Liver (tissue), 9 donors: Measurements from ENCODE around the gene OR51B4. TPM values are rescaled to one million over a fixed set of nuclear protein-coding genes. Genes with fewer than 3 reads are reported as not detected.
A peak's percentile ranks its signal among the peaks of the same experiment; 100 is the strongest.

Experiments
- DNase-seq: peaks from one replicate; pipeline ENCODE4 v3.0.0-alpha.2; 2017; ENCODE audit warnings: low spot score
- H3K27ac ChIP-seq, 2 donors: one replicate each; pipeline ENCODE4 v1.7.0; 2013; ENCODE audit warnings: inconsistent platforms in 2 of 2, low read length in 2 of 2, control low read depth in 1 of 2, low read depth in 1 of 2, mild to moderate bottlenecking in 1 of 2
- H3K27me3 ChIP-seq, 4 donors: one replicate each; pipeline versions ENCODE4 v1.6.1 to v1.7.0; 2013; ENCODE audit warnings: low read length in 3 of 4, inconsistent platforms in 1 of 4, mild to moderate bottlenecking in 1 of 4, moderate library complexity in 1 of 4; ENCODE audit not compliant: control insufficient read depth in 4 of 4, insufficient read depth in 4 of 4
- H3K36me3 ChIP-seq, 4 donors: one replicate each; pipeline versions ENCODE4 v1.6.1 to v1.7.0; 2013; ENCODE audit warnings: low read length in 3 of 4, mild to moderate bottlenecking in 3 of 4, low read depth in 1 of 4, moderate library complexity in 1 of 4; ENCODE audit not compliant: control insufficient read depth in 4 of 4, insufficient read depth in 3 of 4
- H3K4me1 ChIP-seq, 4 donors: one replicate each; pipeline versions ENCODE4 v1.6.1 to v1.7.0; 2013; ENCODE audit warnings: low read length in 3 of 4, mild to moderate bottlenecking in 3 of 4, moderate library complexity in 1 of 4; ENCODE audit not compliant: control insufficient read depth in 4 of 4, insufficient read depth in 4 of 4
- H3K4me3 ChIP-seq, 3 donors: one replicate each; pipeline versions ENCODE4 v1.6.1 to v1.7.0; 2013; ENCODE audit warnings: low read length in 3 of 3, control low read depth in 1 of 3, low read depth in 1 of 3, mild to moderate bottlenecking in 1 of 3
- H3K9ac ChIP-seq, 2 donors: one replicate each; pipeline ENCODE4 v1.7.0; 2013; ENCODE audit warnings: low read length in 2 of 2, mild to moderate bottlenecking in 2 of 2, moderate library complexity in 2 of 2, control low read depth in 1 of 2, low read depth in 1 of 2
- H3K9me3 ChIP-seq, 4 donors: one replicate each; pipeline versions ENCODE4 v1.6.1 to v1.7.0; 2013; ENCODE audit warnings: low read length in 3 of 4; ENCODE audit not compliant: control insufficient read depth in 4 of 4
- CTCF ChIP-seq: fragments of 150-350 bp; IDR thresholded peaks from 2 replicates; pipeline ENCODE4 v1.5.1; 2017; ENCODE audit warnings: improper control_type of control experiment, low read depth, low read length; ENCODE audit not compliant: missing input control
- EGR1 ChIP-seq, 2 donors: IDR thresholded peaks; 2 replicates each; pipeline ENCODE4 v1.6.1; 2016 to 2018; ENCODE audit warnings: antibody characterized with exemption in 2 of 2, low read depth in 2 of 2
- FOXA1 ChIP-seq: IDR thresholded peaks from 2 replicates; pipeline ENCODE4 v1.6.1; 2016; ENCODE audit warnings: antibody characterized with exemption
- FOXA2 ChIP-seq: IDR thresholded peaks from 2 replicates; pipeline ENCODE4 v1.6.1; 2016; ENCODE audit warnings: antibody characterized with exemption
- GABPA ChIP-seq, 2 donors: IDR thresholded peaks in 1 of 2; conservative IDR thresholded peaks in 1 of 2; 2 replicates each; pipeline ENCODE4 v1.6.1; 2016; ENCODE audit warnings: antibody characterized with exemption in 2 of 2, mild to moderate bottlenecking in 1 of 2, moderate library complexity in 1 of 2
- HNF4A ChIP-seq, 2 donors: conservative IDR thresholded peaks; 2 replicates each; pipeline ENCODE4 v1.6.1; 2016; ENCODE audit warnings: antibody characterized with exemption in 2 of 2, mild to moderate bottlenecking in 2 of 2
- HNF4G ChIP-seq: IDR thresholded peaks from 2 replicates; pipeline ENCODE4 v1.6.1; 2016; ENCODE audit warnings: antibody characterized with exemption
- JUND ChIP-seq, 2 donors: IDR thresholded peaks; 2 replicates each; pipeline ENCODE4 v1.6.1; 2016; ENCODE audit warnings: antibody characterized with exemption in 2 of 2
- MAX ChIP-seq: IDR thresholded peaks from 2 replicates; pipeline ENCODE4 v1.6.1; 2016; ENCODE audit warnings: antibody characterized with exemption
- NR2F2 ChIP-seq: IDR thresholded peaks from 2 replicates; pipeline ENCODE4 v1.6.1; 2016; ENCODE audit warnings: antibody characterized with exemption
- RAD21 ChIP-seq, 2 donors: IDR thresholded peaks; 2 replicates each; pipeline ENCODE4 v1.6.1; 2016; ENCODE audit warnings: antibody characterized with exemption in 2 of 2, mild to moderate bottlenecking in 2 of 2
- REST ChIP-seq: IDR thresholded peaks from 2 replicates; pipeline ENCODE4 v1.6.1; 2016; ENCODE audit warnings: antibody characterized with exemption, mild to moderate bottlenecking
- RXRA ChIP-seq, 2 donors: IDR thresholded peaks; 2 replicates each; pipeline ENCODE4 v1.6.1; 2017 to 2018; ENCODE audit warnings: antibody characterized with exemption in 2 of 2, mild to moderate bottlenecking in 1 of 2
- SP1 ChIP-seq: IDR thresholded peaks from 2 replicates; pipeline ENCODE4 v1.6.1; 2018; ENCODE audit warnings: antibody characterized with exemption, mild to moderate bottlenecking
- TAF1 ChIP-seq: conservative IDR thresholded peaks from 2 replicates; pipeline ENCODE4 v1.6.1; 2016; ENCODE audit warnings: antibody characterized with exemption, mild to moderate bottlenecking
- YY1 ChIP-seq: IDR thresholded peaks from 2 replicates; pipeline ENCODE4 v1.6.1; 2016; ENCODE audit warnings: antibody characterized with exemption, mild to moderate bottlenecking
- WGBS: extraction: QIAGEN DNeasy Blood & Tissue Kit; methylation state at CpG from one replicate; pipeline ENCODE4 v1.1.7; 2013; 5-methylcytosine and 5-hydroxymethylcytosine counted together
- polyA plus RNA-seq, 2 donors: library from polyadenylated mRNA; stranded (reverse) in 1 of 2; unstranded in 1 of 2; fragments of 200-250 nt in 1 of 2; fragments of >200 nt in 1 of 2; fragmentation: Nextera tagmentation in 1 of 2; extraction: Ambion mirVana in 1 of 2; gene quantifications; one replicate each; pipeline versions ENCODE4 v1.2.1 to v1.2.3, GENCODE V29; 2013 to 2015
- total RNA-seq, 2 donors: library from RNA; depleted of rRNA; stranded (reverse); fragments of >200 nt; gene quantifications; one replicate each; pipeline ENCODE4 v1.2.3, GENCODE V29; 2014
- TF ChIP-seq, protein P1 (sequence below): IDR thresholded peaks from 2 replicates; pipeline ENCODE4 v1.6.1; 2016; ENCODE audit warnings: antibody characterized with exemption
- TF ChIP-seq, protein P2 (sequence below): IDR thresholded peaks from 2 replicates; pipeline ENCODE4 v1.6.1; 2016; ENCODE audit warnings: antibody characterized with exemption
- donor health status: healthy.
- donor health status: healthy.
- donor health status: healthy.
- donor health status: healthy.
- donor health status: healthy.

OR51B4 gene
- total and polyA plus RNA-seq, 4 donors, result not detected

GRCh38 chr11:5276697-5277096 is 25.0 kb downstream of the OR51B4 start:
- WGBS, result 82% methylated on average over 2 of the region's 2 CpGs
- Histone ChIP-seq H3K4me3 (no peak overlapping the region), H3K9ac (no peak overlapping the region), H3K4me1 (no peaks in the 10 kb centered on the region), H3K9me3 (no peaks in the 10 kb centered on the region), H3K27ac (no peak overlapping the region), H3K27me3 (peaks cover 0 to 3% (median 0%) of the 10 kb centered on the region in 4 donors), H3K36me3 (no peaks in the 10 kb centered on the region)
- DNase-seq, result no peak
- no peak for TF ChIP-seq JUND (IDR thresholded peaks at IDR 0.05)
- TF ChIP-seq FOXA1, result no peak
- TF ChIP-seq HNF4G, result no peak
- TF ChIP-seq TAF1, result no peak
- TF ChIP-seq, protein P1, sequence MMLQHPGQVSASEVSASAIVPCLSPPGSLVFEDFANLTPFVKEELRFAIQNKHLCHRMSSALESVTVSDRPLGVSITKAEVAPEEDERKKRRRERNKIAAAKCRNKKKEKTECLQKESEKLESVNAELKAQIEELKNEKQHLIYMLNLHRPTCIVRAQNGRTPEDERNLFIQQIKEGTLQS, result no peak
- TF ChIP-seq FOXA2, result no peak
- no peak for TF ChIP-seq YY1

DNA sequence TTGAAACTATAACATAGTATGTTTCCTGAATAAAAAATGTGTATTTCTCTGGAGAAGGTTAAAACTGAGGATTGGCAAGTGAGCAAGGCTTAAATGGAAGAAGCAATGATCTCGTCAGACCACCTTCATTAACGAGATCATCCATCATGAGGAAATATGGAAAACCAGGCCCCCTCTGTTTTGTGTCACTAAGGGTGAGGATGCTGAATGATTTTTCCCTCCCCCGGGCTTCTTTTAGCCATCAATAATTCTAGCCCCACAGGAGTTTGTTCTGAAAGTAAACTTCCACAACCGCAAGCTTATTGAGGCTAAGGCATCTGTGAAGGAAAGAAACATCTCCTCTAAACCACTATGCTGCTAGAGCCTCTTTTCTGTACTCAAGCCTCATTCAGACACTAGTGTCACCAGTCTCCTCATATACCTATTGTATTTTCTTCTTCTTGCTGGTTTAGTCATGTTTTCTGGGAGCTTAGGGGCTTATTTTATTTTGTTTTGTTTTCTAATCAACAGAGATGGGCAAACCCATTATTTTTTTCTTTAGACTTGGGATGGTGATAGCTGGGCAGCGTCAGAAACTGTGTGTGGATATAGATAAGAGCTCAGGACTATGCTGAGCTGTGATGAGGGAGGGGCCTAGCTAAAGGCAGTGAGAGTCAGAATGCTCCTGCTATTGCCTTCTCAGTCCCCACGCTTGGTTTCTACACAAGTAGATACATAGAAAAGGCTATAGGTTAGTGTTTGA is 26.2 kb downstream of the OR51B4 start:
- Histone ChIP-seq H3K27me3 (peaks cover 0 to 3% (median 0%) of the 10 kb centered on the region in 4 donors), H3K9me3 (no peaks in the 10 kb centered on the region), H3K4me3 (no peak overlapping the region), H3K27ac (no peak overlapping the region), H3K9ac (no peak overlapping the region), H3K36me3 (no peaks in the 10 kb centered on the region), H3K4me1 (no peaks in the 10 kb centered on the region)
- 70% methylated on average over 6 of the region's 6 CpGs for WGBS
- DNase-seq, result peak; percentile 73
- TF ChIP-seq JUND (IDR thresholded peaks at IDR 0.05) (no peak), HNF4G (no peak), MAX (no peak), FOXA1 (no peak), HNF4A (conservative IDR thresholded peaks at IDR 0.05) (no peak)

GRCh38 chr11:5274395-5274794 is 27.4 kb downstream of the OR51B4 start:
- Histone ChIP-seq H3K27me3 (peaks cover 0 to 3% (median 0%) of the 10 kb centered on the region in 4 donors), H3K4me3 (no peak overlapping the region), H3K27ac (no peak overlapping the region), H3K4me1 (no peaks in the 10 kb centered on the region), H3K36me3 (no peaks in the 10 kb centered on the region), H3K9me3 (no peaks in the 10 kb centered on the region), H3K9ac (no peak overlapping the region)
- no peak for DNase-seq
- TF ChIP-seq RAD21 (IDR thresholded peaks at IDR 0.05) (no peak), RXRA (IDR thresholded peaks at IDR 0.05) (no peak), HNF4G (no peak), TAF1 (no peak), FOXA2 (no peak), CTCF (no peak), NR2F2 (no peak), JUND (IDR thresholded peaks at IDR 0.05) (no peak), REST (no peak), FOXA1 (no peak), YY1 (no peak), HNF4A (conservative IDR thresholded peaks at IDR 0.05) (no peak), GABPA (IDR thresholded peaks at IDR 0.05 in 1 of 2, conservative IDR thresholded peaks at IDR 0.05 in 1 of 2) (no peak), EGR1 (IDR thresholded peaks at IDR 0.05; ENCODE audit: low read depth in 2 of 2) (no peak), MAX (no peak), SP1 (no peak)
- TF ChIP-seq, protein P2, sequence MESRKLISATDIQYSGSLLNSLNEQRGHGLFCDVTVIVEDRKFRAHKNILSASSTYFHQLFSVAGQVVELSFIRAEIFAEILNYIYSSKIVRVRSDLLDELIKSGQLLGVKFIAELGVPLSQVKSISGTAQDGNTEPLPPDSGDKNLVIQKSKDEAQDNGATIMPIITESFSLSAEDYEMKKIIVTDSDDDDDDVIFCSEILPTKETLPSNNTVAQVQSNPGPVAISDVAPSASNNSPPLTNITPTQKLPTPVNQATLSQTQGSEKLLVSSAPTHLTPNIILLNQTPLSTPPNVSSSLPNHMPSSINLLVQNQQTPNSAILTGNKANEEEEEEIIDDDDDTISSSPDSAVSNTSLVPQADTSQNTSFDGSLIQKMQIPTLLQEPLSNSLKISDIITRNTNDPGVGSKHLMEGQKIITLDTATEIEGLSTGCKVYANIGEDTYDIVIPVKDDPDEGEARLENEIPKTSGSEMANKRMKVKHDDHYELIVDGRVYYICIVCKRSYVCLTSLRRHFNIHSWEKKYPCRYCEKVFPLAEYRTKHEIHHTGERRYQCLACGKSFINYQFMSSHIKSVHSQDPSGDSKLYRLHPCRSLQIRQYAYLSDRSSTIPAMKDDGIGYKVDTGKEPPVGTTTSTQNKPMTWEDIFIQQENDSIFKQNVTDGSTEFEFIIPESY, result no peak
- TF ChIP-seq, protein P1, result no peak
- WGBS, result 76% methylated on average over 5 of the region's 5 CpGs
